GM19035 (cell line): ENCODE measurements around the gene BRCA1.
"Not testable (repeated sequence)": the region's sequence is repeated elsewhere in the genome, so short reads cannot be mapped to it uniquely, and the experiment has no call there.

ENCODE experiments used
- ATAC-seq: cut with Tn5 transposase; IDR thresholded peaks from one replicate; pipeline ENCODE4 v1.9.1; 2021; ENCODE audit not compliant: unreplicated experiment

The BRCA1 gene

GRCh38 chr17:43006639-43007551, 118.3 kb downstream of the BRCA1 start, which contains the start of gene IFI35:
IFI35 (plus strand) TSS chr17:43006784; CDS start chr17:43006948, 164 bp downstream.
- peak; percentile 83 for ATAC-seq

GRCh38 chr17:43003542-43004172, 121.5 kb downstream of the BRCA1 start:
- ATAC-seq, result no peak

GRCh38 chr17:43000894-43001293, 124.3 kb downstream of the BRCA1 start:
- not testable (repeated sequence) for ATAC-seq

- ATAC-seq, result no peak
Measured at GRCh38 chr17:42999003-42999525, 126.1 kb downstream of the BRCA1 start.

GRCh38 chr17:42997984-42998938, 126.9 kb downstream of the BRCA1 start, which contains the start of gene RPL27:
RPL27 (plus strand) TSS chr17:42998419; CDS start chr17:42998751, 332 bp downstream.
- ATAC-seq, result peak; percentile 93

GRCh38 chr17:42997390-42997983, 127.7 kb downstream of the BRCA1 start:
- no peak for ATAC-seq
